C4-2B (cell line): ENCODE results near the gene MUC21.

Source experiments
- ZFX ChIP-seq: fragments of 450-650 bp; IDR thresholded peaks from 2 replicates; pipeline ENCODE4 v1.6.1; 2017
- TF ChIP-seq, protein P1 (sequence below): fragments of 450-650 bp; conservative IDR thresholded peaks from 2 replicates; pipeline ENCODE4 v1.5.1; 2017; ENCODE audit warnings: mild to moderate bottlenecking

DNA sequence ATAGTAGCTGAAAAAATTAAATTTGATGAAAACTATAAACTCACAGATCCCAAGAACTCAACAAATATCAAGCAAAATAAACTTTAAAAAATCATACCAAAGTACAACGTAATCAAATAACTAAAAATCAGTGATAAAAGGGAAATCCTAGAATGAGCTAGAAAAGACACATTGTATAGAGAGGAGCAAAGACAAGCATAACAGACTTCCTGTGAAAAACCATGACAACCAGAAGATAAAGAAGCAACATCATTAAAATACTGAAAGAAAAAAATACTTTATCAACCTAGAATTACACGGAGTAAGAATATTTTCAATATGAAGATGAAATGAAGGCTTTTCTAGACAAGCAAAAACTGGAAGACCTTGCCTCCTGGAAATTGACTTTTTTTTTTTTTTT lies 36.5 kb downstream of the MUC21 start:
- TF ChIP-seq, protein P1, sequence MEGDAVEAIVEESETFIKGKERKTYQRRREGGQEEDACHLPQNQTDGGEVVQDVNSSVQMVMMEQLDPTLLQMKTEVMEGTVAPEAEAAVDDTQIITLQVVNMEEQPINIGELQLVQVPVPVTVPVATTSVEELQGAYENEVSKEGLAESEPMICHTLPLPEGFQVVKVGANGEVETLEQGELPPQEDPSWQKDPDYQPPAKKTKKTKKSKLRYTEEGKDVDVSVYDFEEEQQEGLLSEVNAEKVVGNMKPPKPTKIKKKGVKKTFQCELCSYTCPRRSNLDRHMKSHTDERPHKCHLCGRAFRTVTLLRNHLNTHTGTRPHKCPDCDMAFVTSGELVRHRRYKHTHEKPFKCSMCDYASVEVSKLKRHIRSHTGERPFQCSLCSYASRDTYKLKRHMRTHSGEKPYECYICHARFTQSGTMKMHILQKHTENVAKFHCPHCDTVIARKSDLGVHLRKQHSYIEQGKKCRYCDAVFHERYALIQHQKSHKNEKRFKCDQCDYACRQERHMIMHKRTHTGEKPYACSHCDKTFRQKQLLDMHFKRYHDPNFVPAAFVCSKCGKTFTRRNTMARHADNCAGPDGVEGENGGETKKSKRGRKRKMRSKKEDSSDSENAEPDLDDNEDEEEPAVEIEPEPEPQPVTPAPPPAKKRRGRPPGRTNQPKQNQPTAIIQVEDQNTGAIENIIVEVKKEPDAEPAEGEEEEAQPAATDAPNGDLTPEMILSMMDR = no peak
- no peak for TF ChIP-seq ZFX
